Measurements from ENCODE around the gene TRIM47. TPM values are rescaled to one million over a fixed set of nuclear protein-coding genes. Genes with fewer than 3 reads are reported as not detected.
"Not testable (repeated sequence)": the region's sequence is repeated elsewhere in the genome, so short reads cannot be mapped to it uniquely, and the experiment has no call there.

TRIM47 gene
- total RNA-seq, 1 experiment from 2014 or later: 48.3 TPM

DNA sequence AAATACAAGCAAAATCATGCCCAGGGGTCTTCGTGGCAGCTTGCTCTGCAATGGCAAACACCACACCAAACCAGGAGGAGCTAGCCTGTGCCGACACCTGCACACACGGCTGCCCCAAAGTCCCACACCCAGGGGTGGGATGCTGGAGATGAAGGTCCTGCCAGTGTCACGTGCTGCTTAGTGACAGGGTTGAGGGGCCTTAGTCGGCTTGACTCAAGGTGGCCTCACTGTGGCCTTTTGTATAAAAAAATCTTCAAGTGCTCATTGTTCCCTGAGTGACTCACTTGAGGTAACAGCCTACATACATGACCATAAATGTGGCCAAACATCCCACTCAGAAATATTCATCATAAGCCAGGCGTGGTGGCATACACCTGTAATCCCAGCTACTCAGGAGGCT, 11.1 kb upstream of the TRIM47 start:
- H3K4me2 ChIP-seq: no peak overlapping the region
- no peak overlapping the region for H2AFZ ChIP-seq
- BruUV-seq (replicated peaks): no TSS peak
- ChIA-PET POLR2A (ENCODE audit: unreplicated experiment) (interaction anchor here (0.7 kb wide), 1 partner anchor 11 kb away, joined by 6 read pairs; no protein-coding TSS in a partner anchor), CTCF (no interaction called here)
- no peaks in the 10 kb centered on the region for H3K9me2 ChIP-seq (ENCODE audit: insufficient read depth)
- no peaks in the 10 kb centered on the region; the same call in 1 of the 2 replicates for H3K36me3 ChIP-seq (ENCODE audit: low read depth)
- TF ChIP-seq EZH2 (IDR thresholded peaks at IDR 0.05; ENCODE audit: low read depth): no peak
- TF ChIP-seq, protein P1, sequence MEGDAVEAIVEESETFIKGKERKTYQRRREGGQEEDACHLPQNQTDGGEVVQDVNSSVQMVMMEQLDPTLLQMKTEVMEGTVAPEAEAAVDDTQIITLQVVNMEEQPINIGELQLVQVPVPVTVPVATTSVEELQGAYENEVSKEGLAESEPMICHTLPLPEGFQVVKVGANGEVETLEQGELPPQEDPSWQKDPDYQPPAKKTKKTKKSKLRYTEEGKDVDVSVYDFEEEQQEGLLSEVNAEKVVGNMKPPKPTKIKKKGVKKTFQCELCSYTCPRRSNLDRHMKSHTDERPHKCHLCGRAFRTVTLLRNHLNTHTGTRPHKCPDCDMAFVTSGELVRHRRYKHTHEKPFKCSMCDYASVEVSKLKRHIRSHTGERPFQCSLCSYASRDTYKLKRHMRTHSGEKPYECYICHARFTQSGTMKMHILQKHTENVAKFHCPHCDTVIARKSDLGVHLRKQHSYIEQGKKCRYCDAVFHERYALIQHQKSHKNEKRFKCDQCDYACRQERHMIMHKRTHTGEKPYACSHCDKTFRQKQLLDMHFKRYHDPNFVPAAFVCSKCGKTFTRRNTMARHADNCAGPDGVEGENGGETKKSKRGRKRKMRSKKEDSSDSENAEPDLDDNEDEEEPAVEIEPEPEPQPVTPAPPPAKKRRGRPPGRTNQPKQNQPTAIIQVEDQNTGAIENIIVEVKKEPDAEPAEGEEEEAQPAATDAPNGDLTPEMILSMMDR (conservative IDR thresholded peaks at IDR 0.05): no peak
- no peak for DNase-seq
- intact Hi-C loops (cut with micrococcal nuclease; ENCODE audit: unreplicated experiment): no loop called here
- H3F3A ChIP-seq (ENCODE audit: insufficient read depth, low read depth): peaks cover 11% of the 10 kb centered on the region; the same call in 1 of the 2 replicates
- peaks cover 4% of the 10 kb centered on the region for H3K79me2 ChIP-seq (ENCODE audit: low read depth)
- H3K9me3 ChIP-seq (ENCODE audit: insufficient read depth, low read depth): no peaks in the 10 kb centered on the region
- no peaks in the 10 kb centered on the region for H4K20me1 ChIP-seq (ENCODE audit: insufficient read depth)
- no peaks in the 10 kb centered on the region for H3K27me3 ChIP-seq (ENCODE audit: insufficient read depth, low read depth)
- H3K4me1 ChIP-seq (replicated peaks; ENCODE audit: insufficient read depth): no peaks in the 10 kb centered on the region
- no peak overlapping the region for H3K27ac ChIP-seq
- no peak overlapping the region for H3K4me3 ChIP-seq

DNA sequence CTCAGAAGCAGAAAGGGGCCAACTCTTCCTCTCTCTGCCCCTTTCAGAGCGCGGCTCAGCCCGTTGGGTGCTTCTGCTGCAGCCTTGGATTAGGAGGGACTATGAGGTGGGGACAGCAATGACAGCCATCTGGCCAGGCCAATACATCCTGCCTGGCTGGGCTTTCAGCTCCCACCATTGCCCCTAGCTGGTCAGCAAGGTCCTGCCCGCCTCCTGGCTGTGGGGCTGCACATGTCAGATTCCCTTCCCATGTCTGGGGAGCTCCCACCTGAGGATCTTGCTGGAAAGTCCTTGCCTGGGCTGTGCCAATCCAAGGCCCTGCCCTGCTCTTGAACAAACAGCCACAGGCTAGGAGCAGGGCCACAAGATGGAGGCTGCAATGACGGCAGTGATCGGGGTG, 10.1 kb upstream of the TRIM47 start:
- Histone ChIP-seq H3K27me3 (ENCODE audit: insufficient read depth, low read depth) (no peaks in the 10 kb centered on the region), H3K4me2 (no peak overlapping the region), H3K9me3 (ENCODE audit: insufficient read depth, low read depth) (no peaks in the 10 kb centered on the region), H4K20me1 (ENCODE audit: insufficient read depth) (no peaks in the 10 kb centered on the region), H3K4me1 (replicated peaks; ENCODE audit: insufficient read depth) (no peaks in the 10 kb centered on the region), H3F3A (ENCODE audit: insufficient read depth, low read depth) (peaks cover 11% of the 10 kb centered on the region; the same call in 1 of the 2 replicates), H3K9me2 (ENCODE audit: insufficient read depth) (no peaks in the 10 kb centered on the region), H3K4me3 (no peak overlapping the region), H3K27ac (no peak overlapping the region), H3K36me3 (ENCODE audit: low read depth) (no peaks in the 10 kb centered on the region; the same call in 1 of the 2 replicates), H3K79me2 (ENCODE audit: low read depth) (no peaks in the 10 kb centered on the region), H2AFZ (no peak overlapping the region)
- TF ChIP-seq, protein P1 (conservative IDR thresholded peaks at IDR 0.05): no peak
- TF ChIP-seq EZH2 (IDR thresholded peaks at IDR 0.05; ENCODE audit: low read depth): no peak
- BruUV-seq (replicated peaks): no TSS peak
- ChIA-PET POLR2A (ENCODE audit: unreplicated experiment) (interaction anchor here (0.6 kb wide), 1 partner anchor 114 kb away, joined by 3 read pairs; no protein-coding TSS in a partner anchor), CTCF (no interaction called here)
- intact Hi-C loops (cut with micrococcal nuclease; ENCODE audit: unreplicated experiment): no loop called here
- DNase-seq: no peak

DNA sequence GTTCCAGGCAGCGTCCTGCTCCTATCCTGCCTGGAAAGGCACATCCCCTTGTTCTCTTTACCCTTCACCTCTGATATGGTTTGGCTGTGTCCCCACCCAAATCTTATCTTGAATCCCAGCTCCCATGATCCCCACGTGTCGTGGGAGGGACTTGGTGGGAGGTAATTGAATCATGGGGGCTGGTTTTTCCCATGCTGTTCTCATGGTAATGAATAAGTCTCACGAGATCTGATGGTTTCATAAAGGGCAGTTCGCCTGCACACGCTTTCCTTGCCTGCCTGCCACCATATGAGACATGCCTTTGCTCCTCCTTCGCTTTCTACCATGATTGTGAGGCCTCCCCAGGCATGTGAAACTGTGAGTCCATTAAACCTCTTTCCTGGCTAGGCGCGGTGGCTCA, 7.5 kb upstream of the TRIM47 start:
- H4K20me1 ChIP-seq (ENCODE audit: insufficient read depth); POLR2A ChIA-PET (ENCODE audit: unreplicated experiment); H3K4me1 ChIP-seq (replicated peaks; ENCODE audit: insufficient read depth); H3K36me3 ChIP-seq (ENCODE audit: low read depth); H3K27ac ChIP-seq; H3K9me3 ChIP-seq (ENCODE audit: insufficient read depth, low read depth); BruUV-seq (replicated peaks); H2AFZ ChIP-seq; H3K9me2 ChIP-seq (ENCODE audit: insufficient read depth); DNase-seq; CTCF ChIA-PET; H3K79me2 ChIP-seq (ENCODE audit: low read depth); H3K27me3 ChIP-seq (ENCODE audit: insufficient read depth, low read depth); intact Hi-C loops (cut with micrococcal nuclease; ENCODE audit: unreplicated experiment); H3K4me3 ChIP-seq; H3K4me2 ChIP-seq: not testable (repeated sequence)
- peaks cover 15% of the 10 kb centered on the region; the same call in 1 of the 2 replicates for H3F3A ChIP-seq (ENCODE audit: insufficient read depth, low read depth)

DNA sequence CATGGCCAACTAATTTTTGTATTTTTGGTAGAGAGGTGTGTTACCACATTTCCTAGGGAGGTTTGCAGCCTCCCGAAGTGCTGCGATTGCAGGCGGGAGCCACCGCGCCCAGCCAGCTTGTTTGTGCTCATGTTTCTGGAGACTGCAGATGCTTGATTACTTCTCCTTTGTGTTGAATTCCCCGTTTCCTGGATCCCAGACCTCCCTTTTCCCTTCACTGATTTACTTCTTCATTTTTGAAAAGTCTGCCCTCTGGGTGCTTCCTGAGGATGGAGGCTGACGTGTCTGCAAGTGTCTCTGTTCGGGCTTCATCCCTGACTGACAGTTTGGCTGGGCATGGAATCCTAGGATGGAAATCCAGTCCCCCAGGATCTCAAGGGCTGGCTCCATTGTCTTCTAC, 7.0 kb upstream of the TRIM47 start:
- Histone ChIP-seq H3K9me2 (ENCODE audit: insufficient read depth) (no peaks in the 10 kb centered on the region), H3K79me2 (ENCODE audit: low read depth) (no peaks in the 10 kb centered on the region), H3K27me3 (ENCODE audit: insufficient read depth, low read depth) (no peaks in the 10 kb centered on the region), H3K27ac (no peak overlapping the region), H3K36me3 (ENCODE audit: low read depth) (no peaks in the 10 kb centered on the region; the same call in 1 of the 2 replicates), H4K20me1 (ENCODE audit: insufficient read depth) (no peaks in the 10 kb centered on the region), H3F3A (ENCODE audit: insufficient read depth, low read depth) (peaks cover 12% of the 10 kb centered on the region; the same call in 1 of the 2 replicates), H3K4me1 (replicated peaks; ENCODE audit: insufficient read depth) (no peaks in the 10 kb centered on the region), H3K4me3 (no peak overlapping the region), H3K9me3 (ENCODE audit: insufficient read depth, low read depth) (no peaks in the 10 kb centered on the region), H2AFZ (no peak overlapping the region), H3K4me2 (no peak overlapping the region)
- ChIA-PET CTCF (no interaction called here), POLR2A (ENCODE audit: unreplicated experiment) (no interaction called here)
- TF ChIP-seq EZH2 (IDR thresholded peaks at IDR 0.05; ENCODE audit: low read depth): no peak
- TF ChIP-seq, protein P1 (conservative IDR thresholded peaks at IDR 0.05): no peak
- DNase-seq: no peak
- no TSS peak for BruUV-seq (replicated peaks)
- intact Hi-C loops (cut with micrococcal nuclease; ENCODE audit: unreplicated experiment): no loop called here
